Activated CD4-positive, alpha-beta T cell treated with anti-CD3 and anti-CD28 coated beads, Interleukin-2, Interleukin-6, amounts not matched to agents 100 ng/mL and 50 ng/mL, durations not matched to agents 16 hours and 8 hours (primary cell): ENCODE results near the gene RBM19.
"Not testable (repeated sequence)": the region's sequence is repeated elsewhere in the genome, so short reads cannot be mapped to it uniquely, and the experiment has no call there.

Experiments
- DNase-seq: peaks from one replicate; pipeline ENCODE4 v3.0.0-alpha.2; 2020

Gene RBM19

DNA sequence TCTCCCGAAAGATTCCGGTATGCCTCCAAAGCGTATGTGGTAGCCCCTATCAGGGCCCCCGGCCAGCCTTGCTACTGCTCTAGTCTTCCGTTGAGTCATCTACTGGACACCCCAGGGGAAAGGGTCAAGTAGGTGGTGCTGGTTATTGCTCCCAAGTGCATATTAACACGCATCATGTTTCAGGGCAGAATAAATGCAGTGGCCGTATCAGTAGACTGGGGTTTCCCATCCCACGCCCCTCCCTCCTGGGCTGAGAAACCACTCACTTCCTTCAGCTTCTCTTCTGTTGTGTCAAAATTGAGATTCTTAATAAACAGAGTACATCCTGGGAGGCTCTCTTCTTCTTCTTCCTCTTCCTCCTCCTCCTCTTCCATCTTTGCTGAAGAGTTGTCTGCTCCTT lies 39.3 kb downstream of the RBM19 start:
- DNase-seq = no peak

GRCh38 chr12:113924341-113924740 lies 41.8 kb downstream of the RBM19 start:
- no peak for DNase-seq

DNA sequence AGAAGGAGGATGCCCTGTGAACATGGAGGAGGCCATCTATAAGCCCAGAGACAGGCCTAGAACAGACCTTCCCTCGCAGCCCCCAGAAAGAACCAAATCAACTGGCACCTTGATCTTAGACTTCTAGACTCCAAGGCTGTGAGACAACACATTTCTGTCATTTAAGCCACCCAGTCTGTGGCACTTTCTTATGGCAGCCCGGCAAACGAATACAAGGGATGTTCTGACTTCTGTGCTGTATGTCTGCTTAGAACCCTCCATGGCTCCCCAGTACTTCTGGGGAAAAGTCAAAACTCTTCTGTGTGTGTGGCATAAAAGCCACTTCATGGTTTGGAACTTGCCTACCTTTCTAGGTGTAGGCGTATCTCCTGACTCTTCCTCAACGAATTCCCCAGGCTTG lies 42.9 kb downstream of the RBM19 start:
- no peak for DNase-seq

DNA sequence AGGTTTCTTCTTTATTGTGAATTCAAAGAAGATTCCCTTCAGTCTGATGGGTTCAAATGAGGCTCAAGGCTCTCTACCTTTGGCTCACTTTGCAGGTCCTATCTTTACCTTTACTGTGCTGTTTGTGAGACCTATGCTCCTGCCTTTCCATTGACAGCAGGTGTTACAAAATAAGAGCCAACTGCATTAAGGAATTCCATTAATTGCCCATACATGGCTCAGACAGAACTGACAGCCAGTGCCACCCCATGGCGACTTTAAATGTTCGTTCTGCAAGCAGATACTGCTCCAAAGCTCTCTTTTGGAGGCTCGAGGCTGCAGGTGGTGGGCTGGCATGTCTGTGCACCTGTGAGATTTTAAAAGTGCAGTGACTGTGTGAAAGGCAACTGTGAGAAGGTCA lies 44.7 kb downstream of the RBM19 start:
- no peak for DNase-seq

DNA sequence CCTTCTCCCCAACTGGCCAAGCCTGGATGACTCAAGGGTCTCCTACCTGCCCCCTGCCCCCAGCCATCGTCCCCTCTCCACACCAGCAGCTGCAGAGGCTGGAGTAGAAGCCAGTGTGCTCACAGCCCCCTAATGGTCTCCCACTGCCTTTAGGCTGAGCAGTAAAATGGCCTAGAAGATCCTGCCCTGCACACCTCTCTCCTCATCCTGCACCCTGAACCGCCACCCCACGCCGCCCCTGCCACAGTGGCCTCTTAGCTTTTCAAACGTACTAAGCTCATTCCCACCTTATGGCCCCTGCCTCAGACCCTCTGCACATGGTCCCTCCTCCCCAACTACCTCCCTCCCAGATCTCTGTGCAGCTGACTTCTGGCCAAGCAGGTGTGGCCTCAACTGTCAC lies 46.3 kb downstream of the RBM19 start:
- DNase-seq = no peak

- DNase-seq = no peak
Observed at GRCh38 chr12:113918306-113918705, 47.8 kb downstream of the RBM19 start.

- no peak for DNase-seq
Observed at GRCh38 chr12:113917393-113917792, 48.7 kb downstream of the RBM19 start.

GRCh38 chr12:113914806-113915205 lies 51.3 kb downstream of the RBM19 start:
- no peak for DNase-seq

DNA sequence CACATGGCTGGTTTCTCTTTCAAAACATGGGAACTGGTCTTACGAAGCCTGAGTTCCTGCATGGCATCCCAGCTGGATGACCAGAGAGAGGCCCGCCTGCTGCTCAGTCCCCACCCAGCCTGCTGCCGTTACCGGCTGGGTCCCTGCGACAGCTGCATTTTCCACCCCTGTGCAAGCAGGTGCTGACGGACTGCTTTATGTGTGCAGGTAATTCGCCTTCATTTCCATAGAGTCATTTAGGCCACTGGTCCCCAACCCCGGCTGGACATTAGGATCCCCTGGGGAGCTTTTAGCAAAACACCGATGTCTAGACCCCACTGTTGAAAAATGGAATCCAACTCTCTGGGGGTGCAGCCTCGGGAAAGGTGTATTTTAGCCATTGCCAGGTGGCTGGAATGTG lies 51.9 kb downstream of the RBM19 start:
- no peak for DNase-seq

GRCh38 chr12:113912760-113913329 lies 53.3 kb downstream of the RBM19 start:
- peak; percentile 64 for DNase-seq

GRCh38 chr12:113911971-113912759 lies 54.0 kb downstream of the RBM19 start:
- no peak for DNase-seq

- no peak for DNase-seq
Observed at GRCh38 chr12:113910751-113911272, 55.3 kb downstream of the RBM19 start.

- no peak for DNase-seq
Observed at GRCh38 chr12:113909776-113910420, 56.2 kb downstream of the RBM19 start.

DNA sequence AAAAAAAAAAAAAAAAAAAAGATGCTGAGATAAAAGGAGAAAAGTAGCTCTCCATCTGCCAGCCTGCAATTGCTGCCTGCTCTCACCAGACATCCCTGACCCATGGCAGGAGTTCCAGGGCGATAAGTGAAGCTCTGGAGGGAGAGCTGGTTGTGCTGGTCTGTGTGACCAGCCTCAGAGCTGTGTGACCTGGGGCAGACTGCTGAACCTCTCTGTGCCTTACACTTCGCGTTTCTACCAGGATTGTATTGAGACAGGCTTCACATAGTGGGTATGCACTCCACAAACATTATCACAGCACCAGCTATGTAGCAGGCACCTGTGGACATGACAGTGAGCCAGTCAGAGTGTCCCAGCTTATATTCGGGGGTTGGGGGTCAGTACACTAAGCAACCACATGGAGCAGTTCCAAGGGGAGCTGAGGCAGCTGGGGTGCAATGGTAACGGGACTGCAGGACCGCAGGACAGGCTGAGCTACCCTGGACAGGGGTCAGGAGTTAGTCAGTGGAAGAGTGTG lies 57.5 kb downstream of the RBM19 start:
- no peak for DNase-seq

GRCh38 chr12:113907446-113908180 lies 58.5 kb downstream of the RBM19 start:
- no peak for DNase-seq

- no peak for DNase-seq
Observed at GRCh38 chr12:113906411-113907200, 59.5 kb downstream of the RBM19 start.

DNA sequence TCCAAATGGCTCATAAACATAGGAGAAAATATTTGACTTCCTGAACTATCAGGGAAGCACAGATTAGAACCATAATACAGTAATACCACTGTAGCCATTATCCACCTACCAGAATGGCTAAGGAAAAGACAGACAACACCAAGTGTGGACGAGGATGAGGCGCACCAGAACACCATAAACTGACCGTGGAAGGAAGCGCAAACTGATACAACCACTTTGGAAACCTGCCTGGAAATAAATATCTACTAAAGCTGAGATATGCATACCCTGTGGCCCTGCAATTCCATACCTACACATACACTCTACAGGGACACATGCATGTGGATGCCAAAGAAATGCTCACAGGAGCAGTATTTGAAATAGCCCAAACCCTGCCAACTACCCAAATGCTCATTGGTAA lies 60.3 kb downstream of the RBM19 start:
- DNase-seq = no peak

DNA sequence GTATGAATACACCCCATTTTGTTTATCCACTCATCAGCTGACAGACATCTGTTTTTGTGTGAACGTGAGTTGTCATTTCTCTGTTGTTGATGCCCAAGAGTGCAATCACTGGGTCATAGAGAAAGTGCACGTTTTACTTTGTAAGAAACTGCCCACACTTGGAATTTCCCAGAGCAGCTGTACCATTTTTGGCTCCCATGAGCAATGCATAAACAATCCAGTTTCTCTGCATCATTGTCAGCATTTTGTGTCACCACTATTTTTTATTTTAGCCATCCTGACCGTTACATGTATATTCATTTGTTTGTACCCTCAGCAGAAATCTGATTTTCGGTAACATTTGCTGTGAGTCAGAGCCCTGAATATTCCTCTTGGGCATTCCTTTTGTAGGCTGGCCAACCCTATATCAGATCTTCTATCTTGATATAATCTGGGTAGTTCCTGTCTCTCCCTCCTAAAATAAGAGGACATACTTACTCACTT lies 62.7 kb downstream of the RBM19 start:
- DNase-seq = no peak

DNA sequence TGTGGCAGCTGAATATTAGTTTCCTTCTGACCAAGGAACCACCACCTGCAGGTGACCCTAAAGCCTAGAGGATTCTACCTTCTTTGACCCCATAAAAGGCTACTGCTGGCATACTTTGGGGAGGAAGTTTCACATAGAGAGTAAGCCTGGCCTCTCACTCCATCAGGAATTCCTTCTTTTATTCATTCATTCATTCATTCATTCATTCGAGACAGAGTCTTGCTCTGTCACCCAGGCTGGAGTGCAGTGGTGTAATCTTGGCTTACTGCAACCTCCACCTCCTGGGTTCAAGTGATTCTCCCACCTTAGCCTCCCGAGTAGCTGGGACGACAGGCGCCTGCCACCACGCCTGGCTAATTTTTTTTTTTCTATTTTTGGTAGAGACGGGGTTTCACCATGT lies 64.8 kb downstream of the RBM19 start:
- not testable (repeated sequence) for DNase-seq

DNA sequence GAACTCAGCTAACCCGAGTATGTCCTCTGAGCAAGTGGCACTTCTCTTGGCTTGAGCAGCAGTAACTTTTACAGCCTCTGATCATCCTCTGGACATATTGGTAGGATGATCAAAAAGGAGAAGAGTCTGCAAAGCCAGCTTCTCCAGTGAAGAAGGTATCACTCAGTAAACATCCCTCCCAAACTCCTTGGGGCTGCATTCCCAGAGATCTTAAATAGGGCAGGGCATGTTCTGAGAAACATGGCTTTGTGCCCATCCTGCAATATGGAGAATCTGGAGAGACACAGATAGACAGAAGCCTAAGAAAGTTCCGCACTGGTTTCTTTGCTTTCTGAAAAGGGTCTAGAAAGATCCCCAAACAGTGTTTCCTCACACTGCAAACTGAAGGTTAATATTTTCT lies 65.4 kb downstream of the RBM19 start:
- no peak for DNase-seq

- DNase-seq = no peak
Observed at GRCh38 chr12:113899561-113900471, 66.3 kb downstream of the RBM19 start.
